Aorta (tissue), 5 donors: ENCODE data around the gene BCAS2. TPM values are rescaled to one million over a fixed set of nuclear protein-coding genes. Genes with fewer than 3 reads are reported as not detected.

Source experiments
- ATAC-seq: fragments of 200-7000 bp; cut with Tn5 transposase; one replicate; pipeline ENCODE4 v1.9.1; 2022; ENCODE audit warnings: moderate library complexity; ENCODE audit not compliant: low FRiP score
- DNase-seq, 2 donors: peaks; one replicate each; pipeline ENCODE4 v3.0.0-alpha.2; 2020
- H3K27ac ChIP-seq, 2 donors: one replicate each; pipeline ENCODE4 v1.5.1; 2013; ENCODE audit warnings: low read length in 2 of 2, mild to moderate bottlenecking in 2 of 2, moderate library complexity in 2 of 2, control low read depth in 1 of 2, inconsistent platforms in 1 of 2, low read depth in 1 of 2
- H3K27me3 ChIP-seq, 2 donors: one replicate each; pipeline ENCODE4 v1.6.1; 2013; ENCODE audit warnings: control low read depth in 1 of 2, low read length in 1 of 2, mild to moderate bottlenecking in 1 of 2, moderate library complexity in 1 of 2; ENCODE audit not compliant: insufficient read depth in 2 of 2, control insufficient read depth in 1 of 2
- H3K36me3 ChIP-seq, 2 donors: one replicate each; pipeline ENCODE4 v1.6.1; 2013; ENCODE audit warnings: control low read depth in 1 of 2, low read length in 1 of 2, mild to moderate bottlenecking in 1 of 2; ENCODE audit not compliant: insufficient read depth in 2 of 2, control insufficient read depth in 1 of 2
- H3K4me1 ChIP-seq, 2 donors: one replicate each; pipeline ENCODE4 v1.6.1; 2013; ENCODE audit warnings: low read length in 2 of 2, control low read depth in 1 of 2, mild to moderate bottlenecking in 1 of 2, moderate library complexity in 1 of 2; ENCODE audit not compliant: insufficient read depth in 2 of 2, control insufficient read depth in 1 of 2
- H3K4me3 ChIP-seq, 2 donors: one replicate each; pipeline ENCODE4 v1.5.1; 2013; ENCODE audit warnings: low read length in 2 of 2, control low read depth in 1 of 2, mild to moderate bottlenecking in 1 of 2
- H3K9me3 ChIP-seq: one replicate; pipeline ENCODE4 v1.6.1; 2013; ENCODE audit warnings: mild to moderate bottlenecking, low read length; ENCODE audit not compliant: control insufficient read depth
- WGBS, 2 donors: extraction: QIAGEN DNeasy Blood & Tissue Kit; methylation state at CpG; one replicate each; pipeline ENCODE4 v1.1.7; 2013; 5-methylcytosine and 5-hydroxymethylcytosine counted together
- intact Hi-C, 2 donors: fragments of 100-400 bp; cut with DNase I; formaldehyde crosslinking; loops; one replicate each; pipeline versions ENCODE4 v1.14.2 to v1.15.0; 2022
- polyA plus RNA-seq, 2 donors: library from polyadenylated mRNA; stranded (reverse); fragments of 200-250 nt; gene quantifications; one replicate each; pipeline ENCODE4 v1.2.3, GENCODE V29; 2013
- total RNA-seq, 2 donors: library from RNA; stranded (reverse); fragmentation: NEBNext Ultra II Directional; extraction: Animal tissue kit (Norgen Biotek cat#: 25700); gene quantifications; one replicate each; pipeline ENCODE4 v1.2.1, GENCODE V29; 2021
- donor health status: healthy with polysubstance abuse.
- donor health status: Bipolar disorder and iron deficiency.
- donor health status: DM: no; HTN: no; CAD: no.
- donor health status: DM: no; HTN: no; CAD: no.
- donor health status: DM: yes; HTN: yes; CAD: no.

Gene BCAS2
- total and polyA plus RNA-seq, 4 donors, result 23.9 to 38.1 (median 30.7) TPM

GRCh38 chr1:114551400-114551799 is 30.0 kb downstream of the BCAS2 start:
- no peak for ATAC-seq
- intact Hi-C loops, result no loop called here
- WGBS, 2 donors, result 72 to 76% methylated on average over 4 of the region's 4 CpGs

GRCh38 chr1:114550336-114550735 is 31.1 kb downstream of the BCAS2 start:
- intact Hi-C loops, result no loop called here
- Histone ChIP-seq H3K9me3 (no peaks in the 10 kb centered on the region), H3K4me1 (no peaks in the 10 kb centered on the region)

More at GRCh38 chr1:114551400-114551799, 30.0 kb downstream of the BCAS2 start:
- no peaks in the 10 kb centered on the region for H3K4me1 ChIP-seq
- no peak overlapping the region for H3K4me3 ChIP-seq
- H3K9me3 ChIP-seq, result no peaks in the 10 kb centered on the region
- H3K27ac ChIP-seq, result no peak overlapping the region
- no peaks in the 10 kb centered on the region for H3K36me3 ChIP-seq
- no peaks in the 10 kb centered on the region for H3K27me3 ChIP-seq
- no peak for DNase-seq

DNA sequence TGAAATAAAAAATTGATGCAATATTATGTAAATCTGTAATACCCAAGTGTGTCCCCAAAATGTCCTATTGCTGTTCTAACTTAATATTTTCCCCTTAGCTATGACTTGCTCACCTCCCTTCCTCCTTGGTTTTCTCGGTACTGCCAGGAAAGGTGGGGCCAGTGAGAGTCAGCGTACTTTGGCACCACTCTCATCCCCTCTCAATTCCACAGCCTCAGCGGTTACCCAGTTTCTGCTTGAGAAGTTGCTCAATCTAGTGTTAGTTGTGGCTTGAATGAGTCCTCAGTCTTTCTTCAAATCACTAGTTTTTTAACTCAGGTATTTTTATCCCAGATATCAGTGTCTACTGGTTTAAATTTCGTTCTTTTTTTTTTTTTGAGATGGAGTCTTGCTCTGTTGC is 32.3 kb downstream of the BCAS2 start:
- ATAC-seq (no peak), DNase-seq (no peak)
- 44 to 50% methylated on average over 4 of the region's 4 CpGs for WGBS, 2 donors
- H3K9me3 ChIP-seq, result no peaks in the 10 kb centered on the region
- intact Hi-C loops, result no loop called here
- H3K27ac ChIP-seq, result no peak overlapping the region
- H3K4me3 ChIP-seq, result no peak overlapping the region
- H3K4me1 ChIP-seq, result no peaks in the 10 kb centered on the region
- no peaks in the 10 kb centered on the region for H3K27me3 ChIP-seq
- no peaks in the 10 kb centered on the region for H3K36me3 ChIP-seq

More at GRCh38 chr1:114550336-114550735, 31.1 kb downstream of the BCAS2 start:
- WGBS, 2 donors, result 85 to 92% methylated on average over 2 of the region's 2 CpGs
- Histone ChIP-seq H3K27me3 (no peaks in the 10 kb centered on the region), H3K27ac (no peak overlapping the region), H3K36me3 (no peaks in the 10 kb centered on the region), H3K4me3 (no peak overlapping the region)
- DNase-seq (no peak), ATAC-seq (no peak)

DNA sequence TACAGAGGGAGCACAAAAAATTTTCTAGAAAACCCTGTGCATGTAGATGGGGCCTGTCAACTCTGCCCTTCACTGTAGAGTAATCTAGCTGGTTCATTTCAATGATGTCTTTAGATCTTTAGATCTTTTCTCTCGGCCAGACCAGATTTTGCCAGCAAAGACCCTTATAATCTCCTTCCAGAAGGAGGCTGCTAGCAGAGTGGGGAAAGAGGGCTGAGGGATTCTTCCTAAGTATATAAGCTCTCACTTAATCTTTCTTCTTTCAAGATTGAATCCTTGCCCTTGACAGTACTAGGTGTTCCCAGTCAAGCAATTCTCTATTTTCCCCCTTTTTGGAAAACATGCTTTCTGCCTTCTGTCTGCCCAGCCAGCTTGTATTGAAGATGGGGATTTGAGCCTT is 34.3 kb downstream of the BCAS2 start:
- intact Hi-C loops, result no loop called here
- ATAC-seq, result no peak
- H3K36me3 ChIP-seq, result no peaks in the 10 kb centered on the region
- H3K27ac ChIP-seq, result no peak overlapping the region
- WGBS, 2 donors, result 67 to 81% methylated on average over 1 of the region's 1 CpG
- no peaks in the 10 kb centered on the region for H3K9me3 ChIP-seq
- no peaks in the 10 kb centered on the region for H3K4me1 ChIP-seq
- no peaks in the 10 kb centered on the region for H3K27me3 ChIP-seq
- H3K4me3 ChIP-seq, result no peak overlapping the region
- no peak for DNase-seq

GRCh38 chr1:114545796-114546195 is 35.6 kb downstream of the BCAS2 start:
- 80 to 82% methylated on average over 2 of the region's 2 CpGs for WGBS, 2 donors
- no peaks in the 10 kb centered on the region for H3K27me3 ChIP-seq
- intact Hi-C loops, result no loop called here

DNA sequence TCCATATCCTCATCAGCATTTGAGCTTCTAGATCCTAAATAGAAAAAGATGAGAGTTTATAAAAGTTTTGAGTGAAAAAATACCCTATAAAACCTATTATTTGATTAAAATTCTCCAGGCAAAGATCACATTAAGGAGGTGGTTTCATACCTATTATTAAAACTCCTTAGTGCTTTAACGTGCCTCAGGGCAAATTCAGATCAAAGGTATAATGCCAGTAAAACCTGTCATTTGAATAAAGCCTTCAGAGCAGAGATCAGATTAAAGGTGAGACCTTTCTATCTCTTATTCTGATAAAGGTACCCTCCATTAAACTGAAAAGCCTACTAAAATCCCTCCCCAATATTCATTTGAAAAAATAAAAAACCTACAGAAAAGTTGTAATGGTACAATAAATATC is 36.1 kb downstream of the BCAS2 start:
- Histone ChIP-seq H3K27me3 (no peaks in the 10 kb centered on the region), H3K9me3 (no peaks in the 10 kb centered on the region), H3K4me1 (no peaks in the 10 kb centered on the region), H3K4me3 (no peak overlapping the region), H3K27ac (no peak overlapping the region), H3K36me3 (no peaks in the 10 kb centered on the region)
- WGBS, 2 donors, result 62 to 83% methylated on average over 1 of the region's 1 CpG
- DNase-seq (no peak), ATAC-seq (no peak)
- intact Hi-C loops, result no loop called here

More at GRCh38 chr1:114545796-114546195, 35.6 kb downstream of the BCAS2 start:
- no peaks in the 10 kb centered on the region for H3K4me1 ChIP-seq
- ATAC-seq (no peak), DNase-seq (no peak)
- H3K9me3 ChIP-seq, result no peaks in the 10 kb centered on the region
- H3K36me3 ChIP-seq, result no peaks in the 10 kb centered on the region
- H3K4me3 ChIP-seq, result no peak overlapping the region
- H3K27ac ChIP-seq, result no peak overlapping the region

DNA sequence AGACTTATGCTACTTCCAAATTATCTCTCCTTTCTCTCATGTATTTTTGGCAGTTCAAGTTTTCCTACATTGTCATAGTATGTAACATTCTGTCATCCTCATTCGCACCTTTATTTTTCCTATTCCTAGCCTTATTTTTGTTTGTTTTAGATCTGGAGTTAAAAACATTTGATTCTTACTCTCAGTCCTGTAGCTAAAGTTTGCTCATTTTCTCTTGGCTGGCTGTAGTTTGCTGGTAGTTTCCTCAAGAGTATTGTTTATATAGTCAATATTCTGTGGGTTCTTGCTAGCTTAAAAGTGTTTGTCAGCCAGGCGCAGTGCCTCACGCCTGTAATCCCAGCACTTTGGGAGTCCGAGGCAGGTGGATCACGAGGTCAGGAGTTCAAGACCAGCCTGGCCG is 40.6 kb downstream of the BCAS2 start:
- H3K9me3 ChIP-seq, result no peaks in the 10 kb centered on the region
- DNase-seq, result no peak
- intact Hi-C loops, result no loop called here
- no peak overlapping the region for H3K4me3 ChIP-seq
- H3K27me3 ChIP-seq, result no peaks in the 10 kb centered on the region
- no peaks in the 10 kb centered on the region for H3K4me1 ChIP-seq
- no peaks in the 10 kb centered on the region for H3K36me3 ChIP-seq
- H3K27ac ChIP-seq, result no peak overlapping the region
- no peak for ATAC-seq
- 42 to 62% methylated on average over 6 of the region's 6 CpGs for WGBS, 2 donors

- no peak for DNase-seq
These were observed 41.1 kb downstream of the BCAS2 start for GRCh38 chr1:114540272-114540671.

GRCh38 chr1:114536043-114536442 is 45.4 kb downstream of the BCAS2 start:
- ATAC-seq (no peak), DNase-seq (no peak)
- 90 to 92% methylated on average over 7 of the region's 7 CpGs for WGBS, 2 donors
- Histone ChIP-seq H3K4me1 (no peaks in the 10 kb centered on the region), H3K36me3 (no peaks in the 10 kb centered on the region), H3K9me3 (no peaks in the 10 kb centered on the region), H3K4me3 (no peak overlapping the region), H3K27me3 (no peaks in the 10 kb centered on the region), H3K27ac (no peak overlapping the region)
- intact Hi-C loops, result no loop called here

More at GRCh38 chr1:114540272-114540671, 41.1 kb downstream of the BCAS2 start:
- Histone ChIP-seq H3K36me3 (no peaks in the 10 kb centered on the region), H3K9me3 (no peaks in the 10 kb centered on the region), H3K4me3 (no peak overlapping the region), H3K27ac (no peak overlapping the region), H3K27me3 (no peaks in the 10 kb centered on the region), H3K4me1 (no peaks in the 10 kb centered on the region)
- WGBS, 2 donors, result 38% methylated on average over 3 of the region's 3 CpGs
- intact Hi-C loops, result no loop called here
- no peak for ATAC-seq
